ENCODE measurements around the gene ALG2.

The ALG2 gene

DNA sequence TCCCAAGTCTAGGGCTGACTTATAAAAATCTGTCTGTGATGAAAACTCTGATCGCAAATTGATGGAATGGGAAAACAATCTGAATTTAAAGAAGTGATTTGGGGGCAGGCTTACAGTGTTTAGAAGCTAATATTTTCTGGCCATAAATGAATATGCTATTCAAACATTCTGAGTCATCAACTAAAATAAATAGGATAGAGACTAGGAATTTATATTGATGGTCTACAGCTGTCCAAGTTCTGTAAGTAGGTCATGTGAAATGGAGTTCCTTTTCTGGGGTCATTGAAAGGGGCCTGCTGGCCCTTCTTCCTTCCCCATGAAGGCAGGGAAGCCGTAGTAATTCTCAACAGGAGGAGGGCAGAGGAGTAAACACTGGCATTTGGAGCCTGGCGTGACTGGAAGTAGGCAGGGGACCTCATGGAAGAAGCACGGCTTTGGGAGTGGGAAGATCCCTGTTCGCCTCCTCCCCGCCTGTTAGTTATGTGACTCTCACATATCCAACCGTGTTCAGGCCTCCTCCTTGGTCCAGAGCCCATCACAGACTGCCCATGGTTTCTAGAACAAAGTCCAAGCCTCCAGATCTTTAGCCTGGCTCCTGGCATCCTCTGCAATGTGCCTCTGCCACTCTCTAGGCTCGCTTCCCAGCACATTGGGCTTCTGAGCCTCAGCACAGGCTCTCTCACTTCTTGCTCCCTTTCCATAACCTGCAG, 31.7 kb downstream of the ALG2 start:
- no peak for DNase-seq

DNA sequence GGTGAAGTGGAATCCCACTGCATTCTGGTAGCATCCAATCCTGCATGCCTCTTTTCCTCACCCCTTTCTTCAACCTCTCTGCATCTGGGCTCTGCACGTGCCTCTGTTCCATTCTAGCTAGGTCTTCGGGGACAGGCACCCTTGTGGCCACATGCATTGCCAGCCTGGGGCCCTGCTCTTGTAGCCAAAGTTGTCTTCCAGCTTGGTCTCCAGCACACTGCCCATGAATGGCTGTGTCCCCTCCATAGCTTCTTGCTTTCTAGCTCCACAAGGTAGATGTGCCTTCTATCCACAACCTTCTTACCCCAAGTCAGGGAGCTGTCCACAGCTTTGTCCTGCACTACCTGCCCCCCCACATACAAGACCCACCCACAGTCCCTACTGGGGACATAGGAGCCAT, 32.6 kb downstream of the ALG2 start:
- no peak for DNase-seq

DNA sequence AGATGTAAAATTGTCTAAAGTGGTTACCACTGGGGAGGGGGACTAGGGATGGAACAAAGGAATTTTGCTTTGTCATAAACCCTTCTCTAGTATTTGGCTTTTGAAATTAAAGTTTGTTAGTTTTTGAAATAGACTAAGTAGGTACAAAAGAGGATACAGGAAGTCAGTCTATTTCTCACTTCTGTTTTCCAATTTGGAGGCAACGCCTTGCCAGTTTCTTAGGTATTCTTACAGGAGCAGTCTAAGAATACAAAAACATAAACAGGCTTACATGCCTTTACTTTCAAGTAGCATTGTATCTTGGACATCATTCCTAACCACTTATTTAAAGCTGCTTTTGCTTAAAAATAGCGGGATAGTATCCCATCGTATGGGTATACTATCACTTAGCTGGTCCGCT, 34.4 kb downstream of the ALG2 start:
- no peak for DNase-seq

DNA sequence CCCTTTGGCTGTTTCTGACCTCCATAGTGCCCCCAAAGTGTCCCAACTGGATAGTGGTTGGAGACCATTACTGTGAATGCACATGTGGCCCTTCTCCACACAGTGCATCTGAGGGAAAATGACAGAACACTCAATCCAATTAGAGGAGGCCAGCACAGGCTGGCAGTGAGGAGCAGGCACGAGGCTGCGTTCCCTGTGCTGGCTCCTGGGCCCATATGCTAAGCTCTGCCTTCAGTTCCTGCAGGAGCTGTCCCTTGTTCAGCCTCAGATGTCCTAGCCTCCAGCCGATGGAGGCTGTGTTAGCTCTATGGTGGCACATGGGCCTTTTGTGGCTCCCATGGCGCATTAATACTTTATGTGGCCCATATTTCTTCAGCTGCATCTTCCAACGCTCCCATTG, 35.8 kb downstream of the ALG2 start:
- no peak for DNase-seq

DNA sequence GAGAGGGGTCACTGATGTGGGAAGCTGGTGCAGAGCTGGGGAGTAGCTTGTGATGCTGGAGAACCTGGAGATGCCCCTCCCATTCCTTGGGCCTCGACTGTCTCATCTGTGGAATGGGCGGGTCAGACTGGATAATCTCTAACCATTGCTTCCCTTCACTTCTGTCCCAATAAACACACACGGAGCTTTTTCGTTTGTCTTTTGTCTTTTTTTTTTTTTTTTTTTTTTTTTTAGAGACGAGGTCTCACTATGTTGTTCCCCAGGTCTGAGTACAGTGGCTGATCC, 36.5 kb downstream of the ALG2 start:
- DNase-seq, result no peak

DNA sequence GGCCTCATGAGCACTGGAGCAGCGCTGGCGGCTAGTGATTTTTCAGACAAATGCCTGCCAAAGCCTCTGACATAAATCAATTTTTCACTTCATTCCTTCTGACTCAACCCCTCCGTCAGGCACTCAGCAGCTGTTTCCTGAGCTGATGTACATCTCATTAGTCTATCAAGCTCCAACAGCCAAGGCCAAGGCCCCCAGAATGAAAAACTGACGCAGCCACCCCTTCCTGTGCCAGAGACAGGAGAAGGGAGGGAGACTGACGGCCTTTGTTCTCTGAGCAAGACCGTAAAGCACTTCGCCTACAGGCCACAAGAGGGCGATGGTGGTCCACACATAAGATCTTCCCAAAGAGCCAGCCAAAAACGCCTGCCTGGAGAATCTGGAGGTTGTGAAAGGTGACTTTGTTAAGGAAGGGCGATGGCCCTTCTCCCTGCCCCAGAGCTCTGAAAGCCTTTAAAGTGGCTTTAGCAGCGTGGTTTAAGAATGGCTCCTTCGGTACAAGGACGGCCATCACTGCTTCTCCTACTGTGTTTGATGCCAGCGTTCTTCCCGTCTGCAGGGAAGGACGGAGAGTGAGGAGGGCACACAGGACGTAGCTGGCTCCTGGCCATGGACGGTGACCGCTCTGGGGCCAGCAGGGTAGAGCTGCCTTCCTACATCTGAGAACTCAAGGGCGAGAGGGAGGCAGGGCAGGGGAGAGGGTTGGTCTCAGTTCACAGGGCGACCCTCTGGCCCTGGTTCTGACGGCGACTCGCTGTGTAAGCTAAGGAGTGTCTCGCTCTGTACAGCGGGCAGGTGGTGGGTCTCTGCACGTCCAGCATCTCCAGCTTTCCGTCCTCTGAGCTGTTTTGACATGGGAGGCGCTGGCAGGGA, 37.0 kb downstream of the ALG2 start:
- peak; percentile 76 for DNase-seq

DNA sequence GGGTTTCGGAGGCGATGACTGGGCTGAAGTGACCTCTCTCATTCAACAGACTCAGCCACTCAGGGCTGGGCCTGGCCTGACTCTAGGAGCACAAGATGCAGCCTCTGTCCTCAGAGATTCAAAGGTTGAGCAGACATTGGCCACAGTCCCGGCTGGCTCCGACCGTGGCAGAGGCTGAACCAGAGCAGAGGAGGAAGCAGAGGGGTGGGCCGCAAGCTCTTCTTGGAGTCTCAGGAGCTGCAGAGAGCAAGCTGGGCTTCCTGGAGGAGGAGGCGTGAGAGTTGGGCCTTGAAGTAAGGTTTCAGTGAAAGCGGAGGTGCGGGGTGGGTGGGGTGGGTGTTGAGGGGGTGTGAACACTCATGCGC, 37.6 kb downstream of the ALG2 start:
- DNase-seq, result no peak

DNA sequence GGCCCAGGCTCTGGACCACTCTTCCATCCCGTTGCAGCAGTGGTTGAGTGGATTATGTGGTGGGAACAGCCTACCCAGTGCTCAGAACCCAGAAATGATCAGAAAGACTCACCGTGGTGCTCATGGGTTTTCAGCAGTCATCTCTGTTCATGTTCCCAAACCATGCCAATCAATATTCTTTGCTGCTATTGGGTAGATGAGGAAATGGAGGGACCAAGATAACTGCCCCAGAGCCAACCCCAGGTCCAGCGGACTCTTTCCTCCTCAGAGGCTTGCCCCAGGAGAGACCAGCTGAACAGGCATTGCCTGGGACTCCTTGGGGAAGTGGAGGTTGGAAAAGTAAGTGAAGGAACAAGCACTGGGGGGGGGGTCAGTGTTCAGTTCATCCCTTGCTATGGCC, 38.1 kb downstream of the ALG2 start:
- DNase-seq, result no peak

DNA sequence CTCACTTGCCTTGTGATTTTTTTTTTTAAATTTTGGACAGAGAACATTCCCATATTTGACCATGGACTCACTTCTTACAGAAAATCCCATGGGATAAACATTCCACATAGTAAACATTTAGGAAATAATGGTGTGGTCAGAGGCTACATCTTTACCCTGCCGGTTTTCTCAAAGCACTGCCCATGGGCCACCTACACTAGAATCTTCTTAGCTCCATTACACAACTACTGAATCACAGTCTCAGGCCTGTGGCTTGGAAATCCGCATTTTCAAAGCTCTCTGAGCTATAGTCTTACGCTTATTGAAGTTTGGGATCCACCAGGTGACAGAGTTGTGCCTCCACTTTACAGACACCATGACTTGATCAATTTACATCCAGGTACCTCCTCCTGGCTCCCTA, 39.4 kb downstream of the ALG2 start:
- no peak for DNase-seq

DNA sequence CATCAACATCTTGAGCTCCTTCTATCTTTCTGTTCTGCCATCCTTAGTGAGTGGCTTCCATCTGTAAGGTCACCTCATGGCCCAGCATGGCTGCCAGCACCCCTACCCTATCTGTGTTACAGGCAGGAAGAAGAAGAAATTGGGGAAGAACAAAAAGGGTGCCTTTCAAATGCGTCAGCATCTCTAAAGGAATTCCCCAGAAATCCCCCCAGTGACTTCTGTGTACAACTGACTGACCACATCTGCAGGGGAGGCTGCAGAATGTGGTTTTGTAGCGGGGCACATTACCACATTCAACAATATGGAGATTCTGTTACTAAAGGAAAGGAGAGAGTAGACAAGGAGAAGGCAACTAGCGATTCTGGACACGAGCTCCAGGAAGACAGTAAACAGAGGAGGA, 40.1 kb downstream of the ALG2 start:
- peak; percentile 13 for DNase-seq

DNA sequence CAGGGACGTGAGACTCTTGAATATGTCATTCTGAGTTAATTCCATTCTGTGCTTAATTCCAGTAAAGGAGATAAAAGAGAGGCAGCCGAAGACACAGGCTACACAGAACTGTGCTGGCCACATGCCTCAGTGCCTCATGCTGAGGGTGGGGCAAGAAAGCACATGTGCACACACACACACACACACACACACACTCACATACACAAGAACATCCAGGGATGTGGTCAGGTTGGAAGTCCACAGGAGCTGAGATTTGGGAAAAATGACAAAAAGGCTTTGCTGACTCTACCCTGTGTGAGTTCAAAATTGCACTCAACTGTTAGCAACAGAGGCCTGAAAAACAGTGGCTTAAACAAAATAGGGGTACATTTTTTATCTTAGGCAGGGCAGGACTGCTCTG, 40.5 kb downstream of the ALG2 start:
- DNase-seq, result no peak

DNA sequence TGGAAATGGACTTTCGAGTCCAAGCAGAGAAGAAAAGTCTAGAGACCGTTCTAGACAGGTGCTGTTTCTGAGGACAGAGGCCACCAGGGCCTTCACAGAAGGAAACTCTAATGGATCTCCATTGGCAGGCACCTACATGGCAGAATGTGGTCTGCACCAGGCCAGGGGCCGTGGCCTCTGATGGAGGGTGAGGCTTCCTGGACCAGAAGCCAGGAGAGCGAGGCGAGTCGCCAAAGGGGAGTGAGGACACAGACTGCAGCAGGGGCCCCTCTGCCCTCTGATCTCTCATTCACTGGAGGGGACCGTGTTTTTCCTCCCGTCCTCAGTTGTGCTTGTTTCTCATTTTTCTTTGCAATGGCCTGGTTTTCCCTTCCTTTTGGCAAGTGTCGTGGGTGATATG, 41.1 kb downstream of the ALG2 start:
- no peak for DNase-seq

DNA sequence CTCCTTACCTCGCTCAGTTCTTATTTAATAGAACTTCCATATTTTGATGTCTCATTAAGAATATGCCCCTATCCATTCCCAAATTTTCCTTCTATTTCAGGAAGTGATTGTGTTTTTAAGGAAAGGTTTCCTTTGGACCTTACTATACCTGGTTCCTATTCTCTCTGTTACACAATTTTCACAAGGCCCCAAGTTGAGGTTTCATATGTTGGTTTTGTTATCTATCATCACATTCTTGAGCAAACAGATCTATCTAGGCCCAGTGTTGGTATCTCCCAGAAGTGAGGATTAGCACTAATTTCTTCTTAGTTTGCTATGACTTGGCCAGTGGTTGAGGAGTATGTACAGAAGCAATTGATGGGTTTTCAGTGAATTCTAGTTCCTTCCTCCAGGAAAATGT, 41.5 kb downstream of the ALG2 start:
- DNase-seq, result no peak

DNA sequence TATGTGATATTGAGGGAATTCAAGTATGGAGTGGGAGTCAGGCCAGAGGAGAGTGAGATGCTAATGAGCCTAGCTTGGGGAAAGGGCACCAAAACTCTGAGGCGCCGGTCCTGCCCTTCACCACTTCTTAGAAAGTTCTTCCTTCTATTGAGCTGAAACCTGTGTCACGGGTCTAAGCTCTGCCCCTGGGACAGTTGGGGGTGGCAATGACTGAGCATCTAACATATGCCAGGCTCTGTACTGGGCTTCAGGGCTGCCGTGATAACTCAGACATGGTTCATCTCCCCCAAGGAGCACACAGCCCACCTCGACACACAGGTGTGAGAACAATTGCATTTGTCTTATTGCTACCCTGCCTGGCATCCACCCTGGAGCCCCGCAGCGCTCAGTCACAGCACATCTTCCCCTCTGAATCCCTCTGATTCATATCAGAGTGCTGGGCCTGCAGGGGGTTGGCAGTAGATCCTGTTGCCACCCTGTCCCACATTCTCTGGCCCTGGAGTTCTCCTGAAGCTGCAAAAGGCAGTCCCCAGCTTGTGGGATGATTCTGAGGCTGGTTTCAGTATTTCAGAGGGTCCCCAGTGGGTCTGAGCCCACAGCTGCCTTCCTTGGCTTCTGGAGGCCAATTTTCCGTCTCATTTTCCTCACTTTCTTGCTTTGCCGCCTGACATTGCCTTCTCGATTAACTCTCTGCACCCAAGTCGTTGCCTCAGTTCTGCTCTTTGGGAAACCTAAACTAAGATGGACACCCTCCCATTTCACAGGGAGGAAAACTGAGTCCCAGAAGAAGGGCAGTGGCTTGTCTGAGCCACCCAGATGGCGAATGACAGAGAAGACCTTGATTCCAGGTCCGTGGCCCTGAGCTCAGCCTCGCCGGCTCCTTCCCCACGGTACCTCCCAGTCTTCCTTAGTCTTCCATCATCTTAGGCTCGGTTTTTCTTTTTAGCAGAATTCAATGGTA, 42.5 kb downstream of the ALG2 start:
- DNase-seq, result no peak

DNA sequence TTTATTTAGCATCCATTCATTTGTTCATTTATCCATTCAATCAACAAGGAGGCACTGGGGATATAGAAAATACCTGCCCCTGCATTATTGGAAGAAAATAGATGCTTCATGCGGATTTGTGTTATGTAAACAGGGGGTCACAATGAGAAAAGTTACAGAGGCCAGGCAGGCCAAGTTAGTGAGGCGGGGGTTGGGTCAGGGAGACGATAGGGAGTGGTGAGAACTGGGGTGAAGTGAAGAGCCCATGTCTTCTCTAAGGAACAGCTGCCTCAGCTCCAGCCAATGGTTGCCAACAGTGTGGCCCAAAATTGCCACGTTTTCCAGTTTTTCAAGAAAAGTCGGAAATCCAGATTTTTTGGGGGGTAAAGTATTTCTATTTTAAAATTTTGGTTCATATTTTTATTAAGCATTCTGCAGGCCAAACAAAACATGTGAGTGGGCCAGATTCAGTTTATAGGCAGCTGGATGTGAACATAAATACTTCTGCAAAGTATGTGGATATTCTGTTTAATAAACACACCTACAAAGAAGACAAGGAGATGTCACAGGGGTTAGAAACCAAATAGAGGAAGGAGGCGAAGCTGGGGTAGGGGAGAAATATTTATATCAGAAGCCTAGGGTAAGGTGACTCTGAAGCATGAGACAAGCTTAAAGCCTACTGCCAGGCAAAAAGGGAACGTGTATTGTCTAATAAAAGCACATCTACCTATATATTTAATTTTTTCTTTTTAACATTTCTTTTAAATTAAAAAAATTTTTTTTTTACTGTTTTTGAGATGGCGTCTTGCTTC, 44.0 kb downstream of the ALG2 start:
- DNase-seq, result no peak

DNA sequence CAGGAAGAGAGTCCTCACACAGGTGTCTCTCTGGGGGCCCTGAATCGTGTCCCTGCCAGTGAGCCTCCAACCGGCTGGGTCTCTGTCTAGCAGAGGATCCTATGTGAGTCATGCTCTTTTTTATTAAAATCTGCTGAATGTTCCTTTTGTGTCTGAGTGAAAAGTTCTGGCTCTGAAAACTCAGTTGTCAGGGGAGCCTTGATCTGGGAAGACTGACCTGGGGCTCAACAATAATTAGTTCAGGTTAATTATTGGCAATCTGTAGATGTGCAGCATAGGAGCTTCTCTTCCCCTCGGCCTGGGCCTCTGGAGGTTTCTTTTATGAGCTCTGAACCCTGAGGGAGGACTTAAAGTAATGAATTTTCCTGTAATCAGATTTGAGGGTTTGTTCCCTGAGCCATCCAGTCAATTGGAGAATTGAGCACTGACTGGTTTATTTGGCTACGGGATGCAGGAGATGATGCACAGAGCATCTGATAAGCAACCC, 45.2 kb downstream of the ALG2 start:
- no peak for DNase-seq

DNA sequence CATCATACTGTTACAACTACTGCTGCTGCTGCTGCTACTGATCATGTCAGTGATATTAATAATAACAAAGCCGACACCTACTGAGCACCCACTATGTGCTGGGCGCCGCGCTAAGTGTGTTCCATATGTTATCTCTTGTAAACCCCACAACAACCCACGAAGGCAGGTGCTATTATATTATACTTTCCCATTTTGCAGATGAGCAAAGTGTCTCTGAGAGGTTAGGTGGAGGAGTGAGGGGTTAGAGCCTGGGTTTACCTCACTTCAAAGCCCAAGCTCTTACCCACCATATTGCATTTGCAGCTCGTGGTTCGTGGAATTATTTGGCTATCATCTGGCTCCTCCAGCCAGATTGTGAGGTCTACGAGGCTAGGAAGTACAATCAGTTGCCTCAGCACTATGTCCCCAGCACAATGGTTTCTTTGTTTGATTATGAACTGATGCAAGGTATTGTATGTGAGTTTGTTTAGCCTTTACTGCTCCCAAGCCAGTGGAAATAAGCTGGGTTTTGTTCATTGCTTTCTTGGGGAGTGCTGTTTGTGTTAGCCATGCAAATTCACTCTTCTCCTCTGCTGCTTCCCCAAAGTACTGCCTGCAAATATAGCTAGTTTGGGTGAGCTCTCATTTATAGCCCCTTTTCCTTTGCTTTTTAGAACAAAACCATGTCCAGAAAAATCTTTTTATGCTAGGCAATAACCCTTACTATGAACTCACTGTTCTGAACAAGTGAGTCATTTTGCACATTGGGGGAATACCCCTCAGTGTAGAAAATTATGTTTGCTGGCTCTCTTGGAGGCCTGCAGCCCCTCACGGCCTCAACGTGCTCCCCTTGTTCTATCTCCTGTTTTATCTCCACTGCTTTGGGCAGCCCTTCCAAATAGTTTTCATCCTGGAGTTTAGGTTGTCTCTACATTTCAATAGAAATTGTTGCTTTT, 47.9 kb downstream of the ALG2 start:
- no peak for DNase-seq

DNA sequence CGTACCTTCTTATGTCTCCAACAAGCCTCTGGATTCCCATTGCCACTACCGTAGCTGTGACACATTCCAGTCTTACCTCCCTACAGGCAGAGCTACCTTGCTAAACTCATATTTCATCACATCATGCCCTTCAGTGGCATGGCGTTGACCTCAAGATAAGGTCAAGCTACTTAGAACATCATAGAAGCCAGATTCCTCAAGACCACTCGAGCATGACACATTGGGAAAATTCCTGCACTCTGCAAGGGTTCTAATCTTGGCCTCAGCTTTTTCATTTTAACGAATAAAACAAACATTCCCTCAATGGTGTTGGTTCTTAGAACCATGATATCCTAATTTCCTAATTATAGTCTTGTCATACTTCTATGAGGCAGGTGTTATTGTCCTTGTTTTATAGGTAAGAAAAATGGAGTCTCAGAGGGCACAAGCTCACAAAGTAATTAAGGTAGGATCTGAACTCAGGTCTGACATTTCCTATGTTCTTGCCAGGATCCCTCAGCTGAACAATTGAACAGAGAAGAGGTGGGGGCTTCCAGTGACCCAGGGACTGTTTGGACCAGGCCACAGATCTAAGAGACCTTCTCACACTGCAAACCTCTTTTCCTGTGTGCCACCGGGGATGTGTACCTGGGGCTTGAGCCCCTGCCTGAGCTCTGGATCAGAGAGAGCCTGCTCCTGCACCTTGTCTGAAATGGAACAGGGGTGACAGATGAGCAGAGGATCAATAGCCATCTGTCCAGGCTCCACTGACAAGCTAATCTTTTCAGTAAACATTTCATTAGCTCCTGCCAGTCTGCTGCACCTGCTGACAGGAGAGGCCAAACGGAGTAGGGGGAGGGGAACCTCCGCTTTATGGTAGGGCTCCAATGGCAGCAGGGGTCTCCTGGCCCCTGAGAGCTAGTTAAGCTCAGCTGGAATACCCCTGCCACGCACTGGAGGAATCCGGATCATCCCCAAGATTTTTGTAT, 49.3 kb downstream of the ALG2 start:
- DNase-seq, result no peak

DNA sequence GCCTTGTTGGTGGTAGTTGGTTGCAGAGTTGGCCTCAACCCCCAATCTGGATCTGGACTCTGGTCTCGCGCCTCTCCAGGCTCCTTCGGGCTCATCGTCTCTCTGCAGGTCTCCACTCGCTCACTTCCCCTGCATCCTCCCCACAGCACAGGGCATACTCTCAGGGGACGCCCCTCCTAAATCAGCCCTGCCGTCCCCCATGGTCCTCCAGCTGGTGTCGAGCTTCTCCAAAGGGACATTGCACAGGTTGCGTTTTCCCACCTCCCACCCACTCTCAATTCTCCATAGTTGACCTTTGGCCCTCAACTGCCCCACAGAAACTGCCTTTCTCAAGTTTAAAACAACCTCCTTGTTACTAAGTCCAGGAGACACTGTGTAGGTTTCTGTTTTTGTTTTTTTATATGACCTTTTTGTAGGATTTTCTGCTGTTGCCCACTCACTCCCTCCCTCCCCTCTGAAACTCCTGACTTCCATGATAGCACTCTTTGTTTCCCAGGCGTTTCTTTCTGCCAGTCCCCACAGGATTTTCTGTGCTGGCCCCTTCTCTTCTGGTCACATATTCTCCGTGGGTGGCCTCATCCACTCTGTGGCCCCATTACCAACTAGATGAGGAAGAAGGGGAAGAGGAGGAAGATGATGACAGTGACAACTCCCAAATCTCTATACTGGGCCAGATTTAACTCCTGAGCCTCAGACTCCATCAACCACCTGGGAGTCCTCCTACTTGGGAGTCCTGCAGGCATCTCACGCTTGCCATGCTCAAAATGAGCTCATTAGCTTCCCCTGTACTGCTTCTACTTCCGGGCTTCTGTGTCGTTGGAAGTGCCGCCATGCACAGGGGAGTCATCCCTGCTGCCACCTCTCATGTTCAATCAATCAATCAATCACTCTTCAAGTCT, 50.3 kb downstream of the ALG2 start:
- DNase-seq, result no peak

Data from CD4-positive, alpha-beta T cell treated with Interleukin-12 subunit alpha and Interleukin-12 subunit beta, for 1 hour (primary cell).